GM18520 (cell line): ENCODE data around the gene DKK3.

Source experiments
- ATAC-seq: cut with Tn5 transposase; IDR thresholded peaks from one replicate; pipeline ENCODE4 v1.9.1; 2021; ENCODE audit not compliant: unreplicated experiment

The DKK3 gene

GRCh38 chr11:11983427-11983826 is 25.0 kb downstream of the DKK3 start:
- ATAC-seq: no peak

GRCh38 chr11:11982975-11983374 is 25.5 kb downstream of the DKK3 start:
- ATAC-seq: no peak

GRCh38 chr11:11982461-11982860 is 26.0 kb downstream of the DKK3 start:
- ATAC-seq: no peak

GRCh38 chr11:11981840-11982239 is 26.6 kb downstream of the DKK3 start:
- no peak for ATAC-seq

- no peak for ATAC-seq
Observed at GRCh38 chr11:11981364-11981763, 27.1 kb downstream of the DKK3 start.

GRCh38 chr11:11980841-11981308 is 27.6 kb downstream of the DKK3 start:
- no peak for ATAC-seq

- no peak for ATAC-seq
Observed at GRCh38 chr11:11980200-11980599, 28.2 kb downstream of the DKK3 start.

GRCh38 chr11:11979488-11980117 is 28.8 kb downstream of the DKK3 start:
- no peak for ATAC-seq

- no peak for ATAC-seq
Observed at GRCh38 chr11:11978792-11979487, 29.5 kb downstream of the DKK3 start.

GRCh38 chr11:11978098-11978637 is 30.3 kb downstream of the DKK3 start:
- ATAC-seq: no peak

GRCh38 chr11:11977206-11977938 is 31.1 kb downstream of the DKK3 start:
- no peak for ATAC-seq

GRCh38 chr11:11976481-11977127 is 31.8 kb downstream of the DKK3 start:
- no peak for ATAC-seq

- no peak for ATAC-seq
Observed at GRCh38 chr11:11975201-11976092, 33.0 kb downstream of the DKK3 start.

GRCh38 chr11:11973866-11974265 is 34.6 kb downstream of the DKK3 start:
- ATAC-seq: no peak

- ATAC-seq: no peak
Observed at GRCh38 chr11:11973361-11973800, 35.0 kb downstream of the DKK3 start.

- no peak for ATAC-seq
Observed at GRCh38 chr11:11972730-11973341, 35.6 kb downstream of the DKK3 start.

GRCh38 chr11:11971906-11972547 is 36.4 kb downstream of the DKK3 start:
- no peak for ATAC-seq

GRCh38 chr11:11970556-11970955 is 37.9 kb downstream of the DKK3 start:
- ATAC-seq: no peak
